Mucosa of descending colon (tissue), 3 donors: ENCODE measurements around the gene ELMO1. TPM values are rescaled to one million over a fixed set of nuclear protein-coding genes. Genes with fewer than 3 reads are reported as not detected.
A peak's percentile ranks its signal among the peaks of the same experiment; 100 is the strongest.

Experiments
- ATAC-seq: fragments of 200-7000 bp; cut with Tn5 transposase; one replicate; pipeline ENCODE4 v1.9.1; 2020; ENCODE audit warnings: mild to moderate bottlenecking, moderate library complexity
- DNase-seq, 3 donors: peaks; one replicate each; pipeline ENCODE4 v3.0.0-alpha.2; 2020
- H3K36me3 ChIP-seq: fragments of 200-600 bp; one replicate; pipeline ENCODE4 v1.8.0; 2021; ENCODE audit warnings: low read depth, mild to moderate bottlenecking
- H3K4me1 ChIP-seq: fragments of 200-600 bp; one replicate; pipeline ENCODE4 v1.8.0; 2021; ENCODE audit warnings: low read depth, mild to moderate bottlenecking
- H3K4me3 ChIP-seq: fragments of 200-600 bp; one replicate; pipeline ENCODE4 v1.8.0; 2021; ENCODE audit warnings: mild to moderate bottlenecking
- H3K9me3 ChIP-seq: fragments of 200-600 bp; one replicate; pipeline ENCODE4 v1.8.0; 2021; ENCODE audit warnings: mild to moderate bottlenecking
- CTCF ChIP-seq: fragments of 200-600 bp; IDR thresholded peaks from one replicate; pipeline ENCODE4 v1.8.0; 2022; ENCODE audit warnings: antibody characterized with exemption, mild to moderate bottlenecking
- intact Hi-C, 2 donors: fragments of 100-400 bp; cut with DNase I in 1 of 2; cut with micrococcal nuclease in 1 of 2; formaldehyde crosslinking; loops; one replicate each; pipeline versions ENCODE4 v1.11.0 to v1.11.1; 2022; cut with DNase I, micrococcal nuclease
- total RNA-seq, 3 donors: library from RNA; stranded (reverse); fragmentation: NEBNext Ultra II Directional in 2 of 3; extraction: Animal tissue kit (Norgen Biotek cat#: 25700) in 2 of 3; gene quantifications; one replicate each; pipeline versions ENCODE4 v1.2.1 to v1.2.4, GENCODE V29; 2021 to 2023
- donor health status: DM: no; HTN: no; CAD: no; lungs with moderate emphysema.
- donor health status: DM: no; HTN: no; CAD: no.
- donor health status: DM: no; HTN: yes; CAD: no.

Gene ELMO1
- total RNA-seq, 3 donors from 2014 or later = 9.7 to 27.2 (median 18.2) TPM

DNA sequence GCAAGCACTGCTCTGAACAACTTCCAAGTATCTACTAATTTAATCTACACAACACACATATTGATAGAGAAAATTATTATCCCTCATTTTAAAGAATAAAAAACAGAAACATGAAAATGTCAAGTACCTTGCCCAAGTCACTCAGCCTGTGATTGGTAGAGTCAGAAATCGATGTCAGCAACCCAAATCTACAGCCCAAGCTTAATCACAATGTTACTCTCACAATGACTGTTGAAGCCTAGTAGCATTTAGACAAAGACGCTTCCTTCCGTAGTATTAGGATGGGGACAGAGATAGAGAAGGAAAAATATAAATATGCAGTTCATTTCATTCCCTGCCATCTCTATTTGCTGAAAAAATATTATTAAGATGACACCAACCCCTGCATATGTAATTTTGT, 242.5 kb downstream of the ELMO1 start:
- intact Hi-C loops = no loop called here
- H3K36me3 ChIP-seq = no peaks in the 10 kb centered on the region
- no peak overlapping the region for H3K4me3 ChIP-seq
- DNase-seq (no peak), ATAC-seq (no peak)
- H3K4me1 ChIP-seq = peaks cover 3% of the 10 kb centered on the region
- H3K9me3 ChIP-seq = no peaks in the 10 kb centered on the region
- no peak for TF ChIP-seq CTCF

GRCh38 chr7:37205451-37205850, 243.2 kb downstream of the ELMO1 start:
- no peak for TF ChIP-seq CTCF
- no peak for DNase-seq
- H3K4me1 ChIP-seq = peaks cover 4% of the 10 kb centered on the region
- H3K9me3 ChIP-seq = no peaks in the 10 kb centered on the region
- no peak for ATAC-seq
- intact Hi-C loops = no loop called here
- no peaks in the 10 kb centered on the region for H3K36me3 ChIP-seq
- no peak overlapping the region for H3K4me3 ChIP-seq

DNA sequence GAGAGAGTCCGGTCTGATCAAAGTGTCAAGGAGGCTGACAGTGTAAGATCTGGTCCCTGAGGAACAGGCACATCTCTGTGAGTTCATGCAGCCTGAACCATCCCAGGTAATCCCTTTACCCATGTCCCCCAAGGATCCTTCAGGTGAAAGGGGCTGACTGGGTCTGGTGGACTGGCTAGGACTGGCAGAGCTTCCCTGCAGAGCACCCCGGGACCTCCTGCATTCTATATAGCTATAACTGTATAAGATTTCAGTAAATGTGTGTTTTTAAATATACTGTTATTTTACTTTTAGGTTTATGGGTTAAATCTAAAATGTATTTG, 246.8 kb downstream of the ELMO1 start:
- DNase-seq = no peak
- no peak for ATAC-seq
- no peaks in the 10 kb centered on the region for H3K9me3 ChIP-seq
- H3K36me3 ChIP-seq = no peaks in the 10 kb centered on the region
- intact Hi-C loops = no loop called here
- no peak for TF ChIP-seq CTCF
- peaks cover 4% of the 10 kb centered on the region for H3K4me1 ChIP-seq
- H3K4me3 ChIP-seq = no peak overlapping the region

- no peaks in the 10 kb centered on the region for H3K36me3 ChIP-seq
- intact Hi-C loops = no loop called here
- no peak overlapping the region for H3K4me3 ChIP-seq
- DNase-seq (peak in 2 of 3 donors; percentile 71 to 89), ATAC-seq (peak; percentile 90)
- H3K4me1 ChIP-seq = peaks cover 4% of the 10 kb centered on the region
- TF ChIP-seq CTCF = peak; percentile 70
- no peaks in the 10 kb centered on the region for H3K9me3 ChIP-seq
Observed at GRCh38 chr7:37201003-37201875, 247.4 kb downstream of the ELMO1 start.

DNA sequence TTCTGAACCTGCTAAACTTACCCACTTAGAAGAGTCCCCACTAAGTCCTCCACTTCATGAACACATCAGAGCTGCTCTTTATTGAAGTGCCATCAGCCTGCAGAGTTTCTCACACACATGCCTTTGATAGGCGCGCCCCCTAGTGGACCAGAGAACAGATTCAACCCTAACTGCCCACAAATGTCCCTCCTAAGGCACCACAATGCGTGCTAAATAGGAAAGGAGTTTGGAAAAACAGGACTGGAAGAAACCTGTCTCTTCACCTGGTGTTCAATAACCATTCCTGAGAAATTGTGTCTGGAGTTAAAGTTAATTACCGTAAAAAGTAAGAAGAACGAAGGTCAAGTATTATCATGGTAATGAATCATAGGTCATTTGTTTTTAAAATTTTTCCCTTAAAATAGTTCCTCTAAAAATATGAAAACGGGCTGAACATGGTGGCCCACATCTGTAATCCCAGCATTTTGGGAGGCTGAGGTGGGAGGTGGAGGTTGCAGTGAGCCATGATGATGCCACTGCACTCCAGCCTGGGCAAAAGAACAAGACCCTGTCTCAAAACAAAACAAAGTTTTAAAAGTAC, 249.7 kb downstream of the ELMO1 start:
- peak; percentile 70 for TF ChIP-seq CTCF
- peaks cover 4% of the 10 kb centered on the region for H3K4me1 ChIP-seq
- intact Hi-C loops = no loop called here
- peak; percentile 90 for ATAC-seq
- no peaks in the 10 kb centered on the region for H3K9me3 ChIP-seq
- H3K36me3 ChIP-seq = no peaks in the 10 kb centered on the region
- H3K4me3 ChIP-seq = no peak overlapping the region
- DNase-seq = peak in 2 of 3 donors; percentile 81 to 90
